GM23248 (cell line): ENCODE results near the gene SLC26A5.

Experiments
- EZH2 ChIP-seq: fragments of 200-600 bp; sonication (generic); IDR thresholded peaks from 2 replicates; pipeline ENCODE4 v1.6.1; 2018; ENCODE audit warnings: antibody characterized with exemption, mild to moderate bottlenecking; ENCODE audit not compliant: insufficient read depth, poor library complexity, severe bottlenecking
- EZH2phosphoT487 ChIP-seq: fragments of 200-600 bp; sonication (generic); IDR thresholded peaks from 2 replicates; pipeline ENCODE4 v1.6.1; 2018; ENCODE audit warnings: antibody characterized with exemption, moderate library complexity, mild to moderate bottlenecking, low read depth; ENCODE audit not compliant: insufficient read depth

DNA sequence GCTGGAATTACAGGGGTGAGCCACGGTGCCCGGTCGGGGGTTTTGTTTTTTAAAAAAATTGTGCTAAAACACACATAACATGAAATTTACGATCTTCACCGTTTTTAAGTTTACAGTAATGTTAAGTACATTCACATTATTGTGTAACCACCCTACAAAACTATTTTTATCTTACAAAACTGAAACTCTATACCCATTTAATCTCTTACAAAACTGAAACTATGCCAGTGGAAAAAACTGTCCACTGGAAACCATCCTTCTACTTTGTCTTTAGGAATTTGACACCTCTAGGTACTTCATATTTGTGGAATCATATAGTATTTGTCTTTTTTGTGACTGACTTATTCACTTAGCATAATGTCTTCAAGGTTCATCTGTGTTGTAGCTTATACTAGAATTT is 99.6 kb downstream of the SLC26A5 start:
- TF ChIP-seq EZH2 (no peak), EZH2phosphoT487 (no peak)
